DMS53 treated with DMSO at 0.1 percent for 48 hours (cell line): ENCODE results near the gene GPRIN3.

Experiments used
- DNase-seq: peaks from one replicate; lab custom pipeline; 2025; ENCODE audit not compliant: unreplicated experiment; lab: John Stamatoyannopoulos, UW

GPRIN3 gene

GRCh38 chr4:89293299-89293698 is 14.3 kb downstream of the GPRIN3 start:
- no peak for DNase-seq

DNA sequence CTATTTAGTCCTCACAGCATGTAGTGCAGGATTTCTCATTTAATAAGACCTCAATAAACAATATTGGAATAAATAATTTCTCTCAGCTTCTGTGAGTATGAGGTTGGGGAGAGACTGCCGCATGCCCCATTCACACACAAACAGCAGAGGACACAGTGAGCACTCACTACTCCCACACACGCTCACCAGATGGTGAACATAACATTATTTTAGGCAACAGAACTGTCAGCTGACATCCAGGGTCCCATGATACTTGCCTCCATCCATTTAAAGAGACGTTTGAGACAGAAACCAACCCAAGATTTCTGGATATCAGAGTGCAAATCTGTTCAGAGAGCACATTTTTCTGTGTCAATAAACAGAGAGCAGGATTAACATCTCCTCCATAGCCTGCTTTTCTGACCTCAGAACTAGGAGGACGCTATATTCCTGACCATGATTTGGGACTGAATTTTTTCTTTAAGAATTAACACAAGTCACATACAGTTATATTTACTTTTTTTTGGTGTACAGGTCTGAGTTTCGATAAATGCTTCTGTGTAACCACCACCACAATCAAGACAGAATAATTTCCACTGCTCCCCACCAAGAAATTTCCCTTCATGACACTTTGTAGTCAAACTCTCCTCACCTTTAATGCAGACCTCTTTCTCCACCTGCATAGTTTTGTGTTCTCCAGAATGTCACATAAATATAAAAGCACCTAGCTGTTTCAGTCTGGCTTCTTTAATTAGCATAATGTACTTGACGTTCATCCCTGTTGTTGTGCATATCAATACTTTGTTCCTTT is 16.7 kb downstream of the GPRIN3 start:
- DNase-seq = no peak

DNA sequence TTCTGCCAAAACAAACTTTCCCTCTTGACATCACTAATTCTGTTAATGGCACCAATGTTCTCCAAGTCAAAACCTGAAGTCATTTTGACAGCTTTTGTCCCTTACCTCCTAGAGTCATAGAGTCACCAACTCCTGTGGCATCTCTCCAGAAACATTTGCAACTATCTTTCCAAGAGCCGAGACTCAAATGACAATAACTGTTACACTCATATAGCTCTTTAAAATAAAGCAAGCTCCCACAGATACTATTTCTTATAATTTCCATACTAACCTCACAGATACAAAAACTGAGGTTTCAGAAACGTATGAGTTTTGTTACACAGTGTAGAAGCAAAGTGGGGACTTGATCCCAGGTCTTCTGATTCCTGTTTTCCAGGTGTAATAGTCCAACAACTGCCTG is 18.3 kb downstream of the GPRIN3 start:
- DNase-seq = no peak

- no peak for DNase-seq
These were observed 19.2 kb downstream of the GPRIN3 start for GRCh38 chr4:89288430-89288829.

- no peak for DNase-seq
These were observed 19.7 kb downstream of the GPRIN3 start for GRCh38 chr4:89287945-89288344.

DNA sequence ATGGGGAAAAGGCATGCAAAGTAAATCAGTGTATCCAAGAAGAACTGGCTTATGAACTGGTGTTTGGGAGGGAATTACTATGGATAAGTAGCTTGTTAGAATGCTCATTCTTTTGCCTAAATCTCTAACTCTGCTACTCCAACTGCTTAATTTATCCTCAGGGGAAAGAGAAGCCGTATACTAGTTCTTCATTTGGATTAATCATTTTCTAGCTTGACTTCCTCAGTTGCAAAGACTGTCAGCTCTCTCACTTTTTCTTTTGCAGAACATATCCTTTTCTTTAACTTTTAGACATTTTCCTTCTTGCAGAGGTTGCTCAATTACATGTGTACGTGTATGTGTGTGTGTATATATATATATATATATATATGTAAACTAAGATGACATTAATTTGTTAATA is 21.9 kb downstream of the GPRIN3 start:
- DNase-seq = no peak

- no peak for DNase-seq
These were observed 22.8 kb downstream of the GPRIN3 start for GRCh38 chr4:89284828-89285227.

GRCh38 chr4:89284020-89284424 is 23.6 kb downstream of the GPRIN3 start:
- DNase-seq = no peak

GRCh38 chr4:89283226-89284009 is 24.2 kb downstream of the GPRIN3 start:
- peak; percentile 18 for DNase-seq

- DNase-seq = no peak
These were observed 28.2 kb downstream of the GPRIN3 start for GRCh38 chr4:89279385-89279784.

- DNase-seq = no peak
These were observed 30.2 kb downstream of the GPRIN3 start for GRCh38 chr4:89277412-89277811.

DNA sequence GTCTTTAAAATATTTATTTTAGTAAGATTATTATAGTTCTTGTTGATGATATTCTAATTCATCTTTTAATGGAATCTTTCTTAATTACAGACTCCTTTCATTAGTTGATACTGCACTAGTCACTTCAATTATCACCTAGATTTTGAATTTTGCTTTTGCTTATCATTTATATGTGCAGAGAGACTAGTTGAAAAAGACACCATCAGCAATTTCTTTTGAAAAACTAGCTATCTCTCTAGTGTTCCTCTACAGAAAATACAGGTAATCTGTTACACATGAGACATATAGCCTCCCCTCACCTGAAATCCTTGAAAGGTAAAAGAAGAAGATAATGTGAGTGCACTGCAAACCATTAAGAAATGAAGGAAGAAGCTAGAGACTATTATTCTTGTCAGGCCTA is 31.3 kb downstream of the GPRIN3 start:
- no peak for DNase-seq

DNA sequence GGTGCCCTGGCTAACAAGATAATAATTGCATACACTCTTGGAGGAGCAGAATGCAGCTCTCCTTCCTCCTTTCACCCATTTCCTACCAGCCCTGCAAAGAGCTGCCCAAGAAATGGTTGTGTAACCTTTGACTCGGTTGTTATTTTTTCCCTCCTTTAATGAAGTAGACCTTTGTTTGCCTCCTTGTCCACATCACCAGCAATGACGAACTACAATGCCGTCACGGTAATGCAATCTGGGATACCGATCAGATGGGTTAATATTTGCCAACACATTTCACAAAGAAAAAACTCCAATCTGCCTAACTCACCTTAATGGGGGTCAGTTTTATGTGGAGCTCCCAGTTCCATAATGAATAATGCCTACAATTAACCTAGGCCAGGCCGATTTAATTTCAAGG is 32.0 kb downstream of the GPRIN3 start:
- peak; percentile 70 for DNase-seq

- peak; percentile 47 for DNase-seq
These were observed 33.9 kb downstream of the GPRIN3 start for GRCh38 chr4:89273741-89274141.

GRCh38 chr4:89270792-89271191 is 36.8 kb downstream of the GPRIN3 start:
- DNase-seq = no peak

GRCh38 chr4:89269121-89269666 is 38.4 kb downstream of the GPRIN3 start:
- no peak for DNase-seq

- no peak for DNase-seq
These were observed 38.9 kb downstream of the GPRIN3 start for GRCh38 chr4:89268679-89269078.

DNA sequence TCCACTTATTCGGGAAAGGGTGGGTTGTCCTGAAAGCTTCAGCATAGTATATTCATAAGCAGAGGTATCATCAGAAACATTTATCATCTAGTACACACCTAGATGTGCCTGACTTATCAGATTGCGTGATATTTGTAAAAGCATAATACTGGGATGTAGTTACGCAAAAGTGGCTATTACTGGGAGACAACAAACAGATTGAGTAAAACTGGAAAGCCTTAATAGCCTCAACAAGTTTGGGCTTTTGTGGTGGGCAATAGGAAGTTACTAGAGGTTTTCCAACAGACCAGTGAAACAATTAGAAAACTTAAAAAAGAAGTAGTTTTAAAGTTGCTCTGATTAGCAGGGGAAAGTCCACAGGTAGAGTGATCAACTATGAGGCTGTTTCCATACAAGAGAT is 39.8 kb downstream of the GPRIN3 start:
- DNase-seq = no peak

GRCh38 chr4:89267392-89267791 is 40.2 kb downstream of the GPRIN3 start:
- DNase-seq = no peak

DNA sequence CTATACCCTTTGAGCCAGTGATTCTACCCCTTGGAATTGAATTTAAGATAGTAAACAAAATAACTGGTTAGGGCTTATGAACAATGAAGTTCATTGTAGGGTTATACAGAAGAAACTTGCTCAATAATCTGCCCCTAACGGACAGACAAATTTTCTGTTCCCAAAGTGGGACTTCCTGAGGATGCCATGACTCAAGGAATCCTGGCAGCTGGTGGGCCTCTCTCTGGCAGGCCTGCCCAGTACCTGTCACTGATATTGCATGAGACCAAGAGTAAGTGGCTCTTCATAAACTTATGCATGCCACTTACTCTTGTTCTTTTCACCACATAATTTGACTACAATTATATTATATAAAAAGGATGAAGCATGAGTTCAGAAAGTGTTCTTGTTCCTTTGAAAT is 41.5 kb downstream of the GPRIN3 start:
- no peak for DNase-seq

- no peak for DNase-seq
These were observed 44.3 kb downstream of the GPRIN3 start for GRCh38 chr4:89263265-89263664.
